Osteoblast (primary cell): ENCODE data around the gene PPP2R5C. TPM values are rescaled to one million over a fixed set of nuclear protein-coding genes. Genes with fewer than 3 reads are reported as not detected.

Source experiments
- DNase-seq: peaks from one replicate; pipeline ENCODE4 v3.0.0; 2011; ENCODE audit warnings: low spot score, mixed read lengths; ENCODE audit not compliant: insufficient read length; ENCODE audit errors: missing footprints
- H2AFZ ChIP-seq: 2 replicates; pipeline ENCODE4 v1.6.0; 2011; ENCODE audit warnings: mild to moderate bottlenecking, low read length
- H3K27ac ChIP-seq: 2 replicates; pipeline ENCODE4 v1.5.1; 2011; ENCODE audit warnings: mild to moderate bottlenecking, low read depth, low read length, moderate library complexity
- H3K27me3 ChIP-seq: 2 replicates; pipeline ENCODE4 v1.6.0; 2012; ENCODE audit warnings: mild to moderate bottlenecking, control low read depth, inconsistent platforms, low read length, moderate library complexity; ENCODE audit not compliant: insufficient read depth
- H3K36me3 ChIP-seq: 2 replicates; pipeline ENCODE4 v1.5.1; 2011; ENCODE audit warnings: mild to moderate bottlenecking, low read length, control low read depth, moderate library complexity; ENCODE audit not compliant: insufficient read depth
- H3K4me1 ChIP-seq: 2 replicates; pipeline ENCODE4 v1.5.1; 2011; ENCODE audit warnings: mild to moderate bottlenecking, low read length, control low read depth, moderate library complexity; ENCODE audit not compliant: insufficient read depth
- H3K4me2 ChIP-seq: 2 replicates; pipeline ENCODE4 v1.6.0; 2011; ENCODE audit warnings: mild to moderate bottlenecking, low read length; ENCODE audit not compliant: insufficient read depth
- H3K4me3 ChIP-seq: fragments of 200-600 bp; sonication (generic); 3 replicates; pipeline ENCODE4 v1.5.1; 2012; ENCODE audit warnings: mild to moderate bottlenecking, low read length, inconsistent platforms; ENCODE audit not compliant: insufficient read depth
- H3K79me2 ChIP-seq: 2 replicates; pipeline ENCODE4 v1.6.0; 2012; ENCODE audit warnings: mild to moderate bottlenecking, low read length, control low read depth, inconsistent platforms; ENCODE audit not compliant: insufficient read depth
- H3K9me3 ChIP-seq: 2 replicates; pipeline ENCODE4 v1.5.1; 2011; ENCODE audit warnings: low read depth, low read length, control low read depth
- H4K20me1 ChIP-seq: 2 replicates; pipeline ENCODE4 v1.6.0; 2012; ENCODE audit warnings: mild to moderate bottlenecking, low read length, control low read depth; ENCODE audit not compliant: insufficient read depth
- CTCF ChIP-seq: IDR thresholded peaks from 2 replicates; pipeline ENCODE4 v1.5.1; 2011; ENCODE audit warnings: mild to moderate bottlenecking, low read depth, low read length, moderate library complexity; ENCODE audit errors: extremely low read depth
- total RNA-seq: library from RNA; depleted of rRNA; stranded (reverse); fragments of >200 nt; gene quantifications from 2 replicates; pipeline ENCODE4 v1.2.3, GENCODE V29; 2012

The PPP2R5C gene
- total RNA-seq, 1 donor: 101 TPM

GRCh38 chr14:101835566-101835965 lies 74.1 kb downstream of the PPP2R5C start:
- no peak for DNase-seq
- no peaks in the 10 kb centered on the region for H3K27me3 ChIP-seq
- H3K4me2 ChIP-seq: peak overlapping the region; percentile 72
- H3K4me1 ChIP-seq: peaks cover 22% of the 10 kb centered on the region
- no peak overlapping the region for H3K4me3 ChIP-seq
- no peaks in the 10 kb centered on the region for H3K9me3 ChIP-seq
- peaks cover 46% of the 10 kb centered on the region for H4K20me1 ChIP-seq
- H3K36me3 ChIP-seq: peaks cover 2% of the 10 kb centered on the region
- H3K27ac ChIP-seq: peak overlapping the region; percentile 51
- TF ChIP-seq CTCF: no peak
- H2AFZ ChIP-seq: no peak overlapping the region
- peaks cover 88% of the 10 kb centered on the region for H3K79me2 ChIP-seq

- H3K4me2 ChIP-seq: peak overlapping the region; percentile 72
- DNase-seq: peak; percentile 91
- peak overlapping the region; percentile 56 for H2AFZ ChIP-seq
- H3K27ac ChIP-seq: peak overlapping the region; percentile 51
- no peaks in the 10 kb centered on the region for H3K9me3 ChIP-seq
- H3K79me2 ChIP-seq: peaks cover 88% of the 10 kb centered on the region
- H3K27me3 ChIP-seq: no peaks in the 10 kb centered on the region
- peaks cover 47% of the 10 kb centered on the region for H4K20me1 ChIP-seq
- no peak for TF ChIP-seq CTCF
- H3K4me1 ChIP-seq: peaks cover 22% of the 10 kb centered on the region
- no peaks in the 10 kb centered on the region for H3K36me3 ChIP-seq
- H3K4me3 ChIP-seq: peak overlapping the region; percentile 61
Measured at GRCh38 chr14:101836135-101836534, 74.6 kb downstream of the PPP2R5C start.

- Histone ChIP-seq H4K20me1 (peaks cover 53% of the 10 kb centered on the region), H2AFZ (no peak overlapping the region), H3K9me3 (no peaks in the 10 kb centered on the region), H3K4me1 (peaks cover 22% of the 10 kb centered on the region), H3K4me3 (no peak overlapping the region), H3K27me3 (no peaks in the 10 kb centered on the region), H3K27ac (no peak overlapping the region), H3K79me2 (peaks cover 88% of the 10 kb centered on the region), H3K4me2 (no peak overlapping the region), H3K36me3 (no peaks in the 10 kb centered on the region)
- DNase-seq: no peak
- no peak for TF ChIP-seq CTCF
Measured at GRCh38 chr14:101838476-101838875, 77.0 kb downstream of the PPP2R5C start.

- no peak for TF ChIP-seq CTCF
- Histone ChIP-seq H2AFZ (no peak overlapping the region), H3K4me3 (no peak overlapping the region), H3K79me2 (peaks cover 88% of the 10 kb centered on the region), H3K36me3 (no peaks in the 10 kb centered on the region), H3K9me3 (no peaks in the 10 kb centered on the region), H4K20me1 (peaks cover 53% of the 10 kb centered on the region), H3K4me2 (no peak overlapping the region), H3K27me3 (no peaks in the 10 kb centered on the region), H3K4me1 (peaks cover 22% of the 10 kb centered on the region), H3K27ac (no peak overlapping the region)
- DNase-seq: no peak
Measured at GRCh38 chr14:101839236-101839635, 77.7 kb downstream of the PPP2R5C start.
